T-helper 22 cell (primary cell): Measurements from ENCODE around the gene CGAS.
"Not testable (repeated sequence)": the region's sequence is repeated elsewhere in the genome, so short reads cannot be mapped to it uniquely, and the experiment has no call there.

Experiments used
- DNase-seq: peaks from one replicate; pipeline ENCODE4 v3.0.0-alpha.2; 2020; ENCODE audit warnings: low read depth

CGAS gene

DNA sequence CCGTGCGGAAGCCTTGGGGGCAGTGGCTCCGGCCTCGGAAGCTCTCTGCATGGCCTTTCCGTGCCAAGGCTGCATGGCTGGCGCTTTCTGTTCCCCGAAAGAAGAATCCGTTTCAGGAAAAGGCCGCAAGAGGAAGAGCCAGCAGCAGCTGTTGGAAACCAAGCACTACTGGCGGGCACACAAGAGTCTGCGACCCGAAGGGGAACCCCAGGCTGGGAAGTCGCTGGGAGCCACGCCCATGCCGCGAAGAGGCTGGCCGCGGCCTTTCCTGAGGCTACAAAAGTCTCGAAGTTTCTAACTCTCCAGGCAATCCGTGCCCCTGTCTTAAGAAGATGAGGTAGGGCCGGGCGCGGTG lies at the start of gene CGAS:
TSS of gene CGAS (minus strand) at position 191 of the 355 bp plus-strand sequence. CDS start at position 75, 116 bp downstream.
- DNase-seq = peak; percentile 68

DNA sequence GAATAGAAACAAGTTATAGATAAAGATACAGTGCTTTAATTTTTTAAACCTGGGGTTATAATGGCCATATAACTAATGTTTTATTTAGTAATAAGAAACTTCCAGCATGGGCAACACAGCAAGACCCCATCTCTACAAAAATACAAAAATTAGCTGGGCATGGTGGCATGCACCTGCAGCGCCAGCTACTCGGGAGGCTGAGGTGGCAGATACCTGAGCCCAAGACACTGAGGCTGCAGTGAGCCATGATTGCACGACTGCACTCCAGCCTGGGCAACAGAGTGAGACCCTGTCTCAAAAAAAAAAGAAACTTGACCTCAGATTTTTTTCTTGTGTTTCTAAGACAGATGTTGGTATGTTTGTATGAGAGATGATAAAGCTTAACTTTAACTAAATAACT lies 45.8 kb upstream of the CGAS start:
- no peak for DNase-seq

DNA sequence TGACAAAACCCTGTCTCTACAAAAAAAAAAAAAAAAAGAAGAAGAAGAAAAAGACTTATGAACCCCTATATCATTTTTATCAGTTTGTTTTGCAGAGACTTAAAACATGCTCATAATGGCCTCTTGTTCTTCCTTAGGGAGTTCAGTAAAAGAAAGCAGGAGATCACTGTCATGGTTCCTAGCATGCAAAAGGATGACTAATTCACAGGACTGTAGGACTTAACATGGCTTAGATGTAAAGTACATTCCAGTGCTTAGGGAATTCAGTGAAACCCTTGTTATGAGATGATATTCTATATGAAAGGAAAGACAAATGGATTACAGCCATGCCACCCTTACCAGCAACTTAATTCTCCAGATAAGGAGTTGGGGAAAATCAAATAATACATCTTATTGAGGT lies 39.3 kb upstream of the CGAS start:
- no peak for DNase-seq

DNA sequence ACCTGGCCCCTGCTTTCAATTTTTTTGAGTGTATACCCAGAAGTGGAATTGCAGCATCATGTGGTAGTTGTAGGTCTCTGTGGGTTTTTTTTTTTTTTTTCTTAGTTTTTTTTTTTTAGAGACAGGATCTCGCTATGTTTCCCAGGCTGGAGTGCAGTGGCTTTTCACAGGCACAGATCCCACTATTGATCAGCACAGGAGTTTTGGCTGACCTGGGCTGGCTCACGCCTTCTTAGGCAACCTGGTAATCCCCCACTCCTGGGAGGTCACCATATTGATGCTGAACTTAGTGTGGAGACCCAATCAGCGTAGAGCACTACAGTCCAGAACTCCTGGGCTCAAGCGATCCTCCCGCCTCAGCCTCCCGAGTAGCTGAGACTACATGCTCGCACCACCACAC lies 35.4 kb upstream of the CGAS start:
- no peak for DNase-seq

DNA sequence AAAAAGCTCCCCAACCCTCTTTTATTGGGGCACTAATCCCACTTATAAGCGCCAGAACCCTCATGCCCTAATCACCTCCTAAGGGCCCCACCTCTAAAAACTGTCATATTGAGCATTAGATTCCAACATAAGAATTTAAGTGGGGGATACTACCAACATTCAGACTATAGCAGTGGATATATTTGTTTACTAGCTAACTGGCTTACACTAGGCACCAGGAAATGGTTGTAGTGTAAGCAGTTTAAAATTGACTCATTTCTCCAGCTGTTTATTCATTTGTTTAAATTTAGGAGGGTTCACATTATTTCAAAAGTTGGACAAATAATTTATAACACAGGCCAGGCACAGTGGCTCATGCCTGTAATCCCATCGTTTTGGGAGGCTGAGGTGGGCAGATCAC lies 32.3 kb upstream of the CGAS start:
- DNase-seq = no peak

DNA sequence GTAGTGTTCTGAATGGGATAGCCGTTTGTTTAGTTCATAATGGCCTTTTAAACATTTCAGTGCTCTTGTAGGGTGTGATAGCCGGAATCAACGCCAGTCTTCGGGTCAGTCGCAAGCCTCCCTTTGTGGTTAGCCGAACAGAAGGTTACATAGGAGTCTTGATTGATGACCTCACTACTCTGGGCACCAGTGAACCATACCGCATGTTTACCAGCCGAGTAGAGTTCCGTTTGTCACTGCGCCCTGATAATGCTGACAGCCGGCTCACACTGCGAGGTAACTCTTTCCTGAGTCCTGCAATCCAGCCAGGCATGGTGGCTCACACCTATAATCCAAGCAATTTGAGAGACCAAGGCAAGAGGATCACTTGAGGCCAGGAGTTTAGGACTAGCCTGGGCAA lies 29.9 kb upstream of the CGAS start:
- no peak for DNase-seq

DNA sequence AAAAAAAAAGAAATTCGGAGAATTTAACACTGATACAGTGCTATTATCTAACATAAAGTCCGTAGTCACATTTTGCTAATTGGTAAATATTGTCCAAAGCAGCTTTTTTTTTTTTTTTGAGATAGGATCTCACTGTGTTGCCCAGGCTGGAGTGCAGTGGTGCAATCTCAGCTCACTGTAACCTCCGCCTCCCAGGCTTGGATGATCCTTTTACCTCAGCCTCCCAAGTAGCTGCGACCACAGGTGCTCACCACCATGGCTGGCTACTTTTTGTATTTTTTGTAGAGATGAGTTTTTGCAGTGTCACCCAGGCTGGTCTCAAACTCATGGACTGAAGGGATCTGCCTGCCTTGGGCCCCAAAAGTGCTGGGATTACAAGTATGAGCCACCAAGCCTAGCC lies 25.3 kb upstream of the CGAS start:
- DNase-seq = no peak

DNA sequence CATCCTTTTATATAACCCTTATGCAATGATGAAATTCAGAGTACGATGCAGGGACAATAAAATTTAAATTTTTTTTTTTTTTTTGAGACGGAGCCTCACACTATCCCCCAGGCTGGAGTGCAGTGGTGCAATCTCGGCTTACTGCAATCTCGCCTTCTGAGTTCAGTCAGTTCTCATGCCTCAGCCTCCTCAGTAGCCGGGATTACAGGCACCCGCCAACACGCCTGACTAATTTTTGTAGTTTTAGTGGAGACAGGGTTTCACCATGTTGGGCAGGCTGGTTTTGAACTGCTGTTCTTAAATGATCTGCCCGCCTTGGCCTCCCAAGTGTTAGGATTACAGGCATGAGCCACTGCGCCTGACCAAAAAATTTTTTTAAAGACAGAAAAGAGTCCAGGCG lies 24.6 kb upstream of the CGAS start:
- DNase-seq = no peak

DNA sequence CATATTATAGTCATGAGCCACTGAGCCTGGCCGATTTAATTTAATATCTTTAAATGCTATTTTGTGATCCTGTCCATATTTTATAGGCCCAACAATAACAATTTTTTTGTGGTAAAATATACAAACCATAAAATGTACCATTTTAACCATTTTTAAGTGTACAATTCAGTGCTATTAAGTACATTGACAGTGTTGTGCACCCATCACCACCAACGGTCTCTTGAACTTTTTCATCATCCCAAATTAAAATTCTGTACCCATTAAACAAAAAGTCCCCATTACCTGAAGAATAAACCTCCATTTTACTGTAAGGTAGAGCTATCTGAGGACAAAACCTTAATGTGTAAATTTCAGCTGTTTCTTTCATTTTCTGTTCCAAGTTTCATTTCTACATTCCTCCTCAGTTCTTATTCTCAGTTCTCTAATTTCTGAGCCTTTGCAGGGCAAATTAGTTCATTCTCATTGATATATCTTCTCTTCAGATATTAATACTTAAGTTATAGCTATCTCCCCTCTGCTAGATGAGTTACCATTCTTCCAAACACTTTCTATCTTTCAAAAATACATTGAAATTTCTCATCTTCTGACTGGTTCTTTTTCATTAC lies 19.7 kb upstream of the CGAS start:
- no peak for DNase-seq

DNA sequence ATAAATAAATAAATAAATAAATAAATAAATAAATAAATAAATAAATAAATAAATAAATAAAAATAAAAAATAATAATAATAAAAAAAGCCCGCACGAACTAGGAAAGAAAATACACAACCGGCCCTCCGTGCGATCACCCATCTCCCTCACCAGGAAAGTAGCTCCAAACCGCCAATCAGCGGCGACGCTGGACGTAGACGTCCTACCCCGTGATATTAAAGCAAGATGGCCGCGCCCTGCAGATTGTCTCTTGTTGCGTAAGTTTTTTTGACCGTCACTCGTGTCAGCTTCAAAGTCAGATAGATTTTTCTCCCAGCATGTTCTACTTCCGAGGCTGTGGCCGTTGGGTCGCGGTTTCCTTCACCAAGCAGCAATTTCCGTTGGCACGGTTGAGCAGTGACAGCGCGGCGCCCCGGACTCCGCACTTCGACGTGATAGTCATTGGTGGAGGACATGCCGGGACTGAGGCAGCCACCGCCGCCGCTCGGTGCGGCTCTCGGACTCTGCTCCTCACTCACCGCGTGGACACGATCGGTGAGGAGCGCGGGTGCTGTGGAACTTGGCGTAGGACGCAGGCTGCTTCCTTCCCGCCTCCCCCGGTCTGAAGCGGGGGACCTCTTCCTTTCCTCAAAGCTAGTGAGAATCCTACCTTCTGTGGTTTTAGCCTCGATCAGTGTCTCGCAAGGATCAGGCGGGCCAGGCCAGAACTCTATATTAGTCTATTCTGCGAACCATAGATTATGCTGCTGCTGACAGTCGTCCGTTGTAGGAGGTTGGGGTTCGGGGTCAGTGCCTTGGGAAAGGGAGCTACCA lies 9.6 kb upstream of the CGAS start, which contains the start of gene MTO1:
TSS of gene MTO1 (plus strand) at position 201 of the 814 bp plus-strand sequence. CDS start at position 319, 118 bp downstream.
- DNase-seq = peak; percentile 80

DNA sequence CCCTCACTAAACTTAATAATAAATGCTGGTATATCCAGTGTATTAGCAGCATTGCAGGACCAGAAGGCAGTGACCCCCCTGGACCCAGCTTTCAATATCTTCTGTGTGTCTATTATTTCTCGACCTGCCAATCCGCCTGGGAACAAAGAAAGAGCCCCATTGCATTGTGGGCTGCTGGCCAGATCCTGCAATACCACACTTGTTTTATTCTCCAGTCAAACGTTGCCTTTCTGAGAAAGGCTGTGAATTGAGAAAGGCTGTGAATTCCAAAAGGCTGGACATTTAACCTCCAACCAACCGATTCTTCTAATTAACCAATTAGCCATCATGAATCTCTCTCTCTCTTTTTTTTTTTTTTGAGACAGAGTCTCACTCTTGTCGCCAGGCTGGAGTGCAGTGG lies 8.0 kb upstream of the CGAS start:
- DNase-seq = no peak

DNA sequence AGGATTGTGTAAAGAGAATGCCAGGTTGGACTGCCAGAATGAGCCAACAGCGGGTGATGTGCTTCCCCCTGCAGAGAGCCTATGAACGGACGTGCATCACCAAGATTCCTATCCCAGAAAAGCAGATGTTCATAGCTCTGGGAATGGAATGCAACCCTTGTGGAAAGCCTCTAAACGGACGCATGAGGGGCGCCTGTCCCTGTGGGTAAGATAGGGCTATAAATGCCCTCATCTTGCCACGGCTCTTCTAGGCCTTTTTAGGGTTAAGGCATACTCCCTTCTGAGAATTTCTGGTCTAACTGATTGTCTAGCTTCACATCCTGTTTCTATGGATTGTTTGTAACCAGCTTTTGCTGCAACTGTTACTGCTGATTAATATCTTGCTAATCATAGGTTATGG lies 7.4 kb upstream of the CGAS start:
- DNase-seq = not testable (repeated sequence)

DNA sequence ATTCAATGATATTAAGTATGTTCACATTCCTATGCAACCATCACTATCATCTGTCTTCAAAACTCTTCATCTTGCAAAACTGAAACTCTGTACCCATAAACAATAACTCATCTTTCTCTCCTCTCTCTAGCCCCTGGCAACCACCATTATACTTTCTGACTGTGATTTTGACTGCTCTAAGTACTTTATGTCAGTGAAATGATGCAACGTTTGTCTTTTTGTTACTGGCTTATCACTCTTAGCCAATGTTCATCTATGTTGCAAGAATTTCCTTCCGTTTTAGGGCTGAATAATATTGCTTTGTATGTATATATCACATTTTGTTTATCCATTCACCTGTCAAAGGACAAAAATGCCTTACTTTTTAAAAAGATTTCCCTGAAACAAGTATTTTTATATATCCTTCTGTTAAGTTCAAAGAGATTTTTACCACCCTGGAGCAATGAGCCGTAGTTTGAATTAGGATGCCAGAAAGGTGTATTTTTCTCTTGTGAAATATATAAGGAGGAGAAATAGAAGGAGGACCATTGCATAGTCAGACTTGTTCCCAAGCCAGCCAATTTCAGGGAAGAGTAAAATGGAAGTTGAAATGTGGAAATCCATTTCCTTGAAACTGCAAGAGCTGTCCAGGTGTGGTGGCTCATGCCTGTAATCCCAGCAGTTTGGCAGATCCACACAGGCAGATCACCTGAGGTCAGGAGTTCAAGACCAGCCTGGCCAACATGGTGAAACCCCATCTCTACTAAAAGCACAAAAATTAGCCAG lies 4.0 kb upstream of the CGAS start:
- DNase-seq = no peak

DNA sequence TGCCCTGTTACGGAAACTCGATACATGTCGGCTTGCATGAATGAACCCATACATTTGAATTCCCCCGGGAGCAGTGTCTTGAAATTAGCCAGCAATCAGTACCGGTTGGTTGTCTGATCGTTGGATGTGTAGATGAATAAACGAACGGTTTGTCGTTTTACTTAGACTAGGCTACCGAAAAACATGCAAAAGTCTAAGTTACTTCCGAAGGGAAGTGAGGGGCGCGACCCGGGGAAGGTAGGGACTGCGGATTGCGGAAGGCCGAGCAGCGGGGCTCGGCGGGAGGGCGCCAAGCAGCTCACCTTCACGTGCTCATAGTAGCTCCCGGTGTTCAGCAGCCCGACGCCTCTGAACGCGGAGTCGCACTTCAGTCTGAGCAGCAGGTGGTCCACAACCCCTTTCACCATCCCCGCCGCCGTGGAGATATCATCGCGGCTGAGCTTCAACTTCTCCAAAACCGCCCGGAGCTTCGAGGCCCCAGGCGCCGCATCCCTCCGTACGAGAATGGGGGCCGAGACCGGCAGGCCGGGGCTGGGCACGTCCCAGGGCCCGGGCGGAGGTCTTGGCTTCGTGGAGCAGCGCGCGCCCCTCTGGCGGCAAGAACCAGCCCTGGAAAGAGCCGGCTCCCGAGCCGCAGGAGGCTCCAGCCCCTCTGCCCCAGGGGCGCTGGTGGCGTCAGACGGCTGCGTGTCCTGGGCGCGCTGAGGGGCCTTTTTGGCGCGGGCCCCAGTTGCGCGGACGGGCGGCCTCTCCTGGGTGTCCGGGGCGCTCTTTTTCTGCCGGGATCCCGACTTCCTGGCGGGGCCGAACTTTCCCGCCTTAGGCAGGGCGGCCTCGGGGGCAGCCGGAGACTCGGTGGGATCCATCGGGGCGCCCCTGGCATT lies 632 bp downstream of the CGAS start:
- peak; percentile 26 for DNase-seq

DNA sequence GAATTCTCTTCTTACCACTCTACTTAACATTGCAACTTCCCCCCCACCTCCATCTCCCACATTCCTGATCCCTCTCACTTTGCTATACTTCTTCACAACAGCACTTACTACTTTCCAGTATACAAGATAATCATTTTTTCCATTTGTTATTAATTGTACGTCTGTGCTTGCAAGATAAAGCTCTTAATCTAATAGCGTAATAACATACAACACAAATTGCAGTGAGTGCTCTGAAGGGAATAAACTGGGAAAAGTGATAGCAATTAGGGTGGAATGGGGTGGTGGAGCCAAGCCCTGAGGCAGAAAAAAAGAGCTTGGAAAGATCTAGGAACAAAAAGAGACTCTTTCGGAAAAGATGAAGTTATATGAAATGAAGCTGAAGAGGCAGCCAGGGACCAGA lies 8.5 kb downstream of the CGAS start:
- DNase-seq = no peak

DNA sequence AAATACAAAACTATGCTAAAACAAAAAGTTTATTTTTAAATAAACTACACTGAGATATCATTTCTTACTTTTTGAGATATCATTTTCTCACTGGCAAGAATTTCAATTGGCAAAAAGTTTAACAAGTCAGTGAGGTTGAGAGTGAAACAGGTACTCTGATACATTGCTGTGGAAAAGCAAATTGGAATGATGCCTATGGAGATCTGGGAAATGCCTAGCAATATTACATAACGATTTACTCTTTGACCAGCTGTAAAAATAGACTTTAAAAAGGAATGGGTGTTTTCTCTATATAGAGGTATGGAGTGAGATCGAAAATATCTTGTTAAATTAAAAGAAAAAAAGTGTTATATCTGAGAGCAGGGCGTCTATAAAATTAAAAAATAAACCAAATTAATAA lies 16.9 kb downstream of the CGAS start:
- no peak for DNase-seq

DNA sequence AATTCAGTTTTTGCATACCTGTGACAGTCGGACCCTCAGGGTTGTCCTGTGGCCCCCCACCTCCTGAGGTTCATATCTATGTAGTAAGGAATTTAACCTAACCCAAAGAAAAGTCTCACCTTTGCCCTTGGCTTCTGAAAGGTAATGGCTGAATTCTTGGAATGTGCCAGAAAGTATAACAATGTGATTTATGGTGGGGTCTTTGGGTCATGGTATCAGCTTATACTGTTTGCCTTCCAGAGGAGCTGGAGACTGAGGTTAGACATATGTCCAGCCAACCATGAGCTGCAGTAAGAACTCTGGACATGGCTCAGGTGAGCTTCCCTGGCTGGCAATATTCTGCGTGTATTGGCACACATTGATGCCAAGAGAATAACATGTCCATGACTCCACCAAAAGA lies 30.6 kb downstream of the CGAS start:
- DNase-seq = no peak

DNA sequence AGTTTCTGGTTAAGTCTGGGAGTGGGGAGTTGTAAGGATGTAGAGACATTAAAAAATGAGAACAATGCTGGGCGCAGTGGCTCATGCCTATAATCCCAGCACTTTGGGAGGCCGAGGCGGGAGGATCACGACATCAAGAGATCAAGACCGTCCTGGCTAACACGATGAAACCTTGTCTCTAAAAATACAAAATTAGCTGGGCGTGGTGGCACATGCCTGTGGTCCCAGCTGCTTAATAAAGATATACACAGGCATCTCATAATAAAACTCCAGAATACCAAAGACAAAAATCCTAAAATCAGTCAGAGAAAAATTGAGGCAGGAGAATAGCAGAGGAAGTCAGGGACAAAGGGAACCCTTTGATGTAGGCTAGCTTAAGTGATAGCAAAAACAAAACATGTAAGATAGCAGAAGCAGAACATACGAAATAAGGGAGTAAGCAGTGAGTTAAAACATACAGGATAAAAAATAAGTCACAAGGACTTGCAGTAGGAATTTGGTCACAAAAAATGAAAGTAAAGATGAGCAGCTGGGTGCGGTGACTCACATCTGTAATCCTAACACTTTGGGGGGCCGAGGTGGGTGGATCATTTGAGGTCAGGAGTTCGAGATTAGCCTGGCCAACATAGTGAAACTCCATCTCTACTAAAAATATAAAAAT lies 33.9 kb downstream of the CGAS start:
- DNase-seq = no peak

DNA sequence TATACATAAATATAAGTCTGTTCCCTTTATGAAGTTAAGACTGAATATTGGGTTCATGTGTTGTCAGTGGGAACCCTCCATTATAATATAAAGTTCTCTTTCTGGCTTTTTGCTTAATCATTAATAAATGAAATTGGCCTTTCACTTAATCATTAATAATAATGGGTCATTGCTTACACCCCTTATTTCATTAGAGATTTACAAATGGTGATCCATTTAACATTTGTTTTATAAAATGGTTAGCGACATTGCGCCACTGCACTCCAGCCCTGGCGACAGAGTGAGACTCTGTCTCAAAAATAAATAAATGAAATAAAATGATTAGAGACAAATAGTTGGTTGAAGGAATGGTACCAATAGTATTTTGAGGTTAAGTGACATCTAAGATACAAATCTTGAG lies 39.0 kb downstream of the CGAS start:
- DNase-seq = no peak

DNA sequence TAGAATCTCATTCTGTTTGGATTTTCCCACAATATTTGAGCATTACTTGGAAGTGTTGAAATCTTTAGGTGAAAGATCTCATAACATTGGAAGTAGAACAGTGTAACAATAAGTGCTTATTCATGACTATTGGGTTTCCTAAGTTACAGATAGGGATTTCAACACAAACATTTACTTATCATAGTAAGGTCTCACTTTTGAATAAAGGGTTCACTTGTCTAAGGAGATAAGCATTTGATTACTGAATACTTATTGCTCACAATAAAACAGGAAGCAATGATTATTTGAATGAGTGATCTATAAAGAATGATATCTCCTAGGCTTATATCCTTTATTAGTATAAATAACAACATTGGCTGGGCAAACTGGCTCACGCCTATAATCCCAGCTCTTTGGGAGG lies 42.7 kb downstream of the CGAS start:
- no peak for DNase-seq

DNA sequence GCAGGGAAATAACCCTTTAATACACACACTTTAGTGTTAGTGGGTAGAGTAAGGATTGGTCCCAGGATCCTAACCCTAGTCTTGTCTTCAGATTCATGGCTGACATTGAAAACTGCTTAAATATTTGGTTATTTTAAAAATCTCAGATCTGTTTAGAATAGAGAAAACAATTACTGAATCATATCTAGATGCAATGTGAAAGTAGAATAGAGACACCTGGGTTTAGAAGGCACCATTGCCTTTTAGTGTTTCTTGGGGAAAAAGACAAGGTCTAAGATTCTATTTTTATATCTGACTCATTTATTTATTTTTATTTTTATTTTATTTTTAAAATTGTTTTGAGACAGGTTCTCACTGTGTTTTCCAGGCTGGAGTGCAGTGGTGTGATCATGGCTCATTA lies 51.4 kb downstream of the CGAS start:
- DNase-seq = no peak

DNA sequence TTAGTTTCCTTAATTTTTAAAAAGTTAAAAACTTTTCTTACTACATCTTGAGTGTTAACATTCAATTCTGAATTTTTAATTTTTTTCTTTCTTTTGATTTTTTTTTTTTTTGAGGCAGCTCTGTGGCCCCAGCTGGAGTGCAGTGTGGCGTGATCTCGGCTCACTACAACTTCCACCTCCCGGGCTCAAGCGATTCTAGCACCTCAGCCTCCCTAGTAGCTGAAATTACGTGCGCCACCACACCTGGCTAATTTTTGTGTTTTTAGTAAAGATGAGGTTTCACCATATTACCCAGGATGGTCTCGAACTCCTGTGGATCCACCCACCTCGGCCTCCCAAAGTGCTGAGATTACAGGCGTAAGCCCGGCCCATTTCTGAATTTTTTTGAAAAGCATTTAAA lies 56.2 kb downstream of the CGAS start:
- no peak for DNase-seq
